Stomach smooth muscle (tissue), 2 donors: ENCODE data around the gene ATXN1.

ENCODE experiments used
- H3K27ac ChIP-seq: one replicate; pipeline ENCODE4 v1.7.0; 2013; ENCODE audit warnings: mild to moderate bottlenecking, low read length, inconsistent platforms
- H3K27me3 ChIP-seq, 2 donors: one replicate each; pipeline ENCODE4 v1.7.0; 2013; ENCODE audit warnings: low read length in 2 of 2; ENCODE audit not compliant: insufficient read depth in 2 of 2, control insufficient read depth in 1 of 2
- H3K36me3 ChIP-seq, 2 donors: one replicate each; pipeline ENCODE4 v1.7.0; 2013; ENCODE audit warnings: low read length in 2 of 2; ENCODE audit not compliant: control insufficient read depth in 2 of 2, insufficient read depth in 2 of 2
- H3K4me1 ChIP-seq: one replicate; pipeline ENCODE4 v1.7.0; 2013; ENCODE audit warnings: low read length; ENCODE audit not compliant: control insufficient read depth, insufficient read depth
- H3K4me3 ChIP-seq, 2 donors: one replicate each; pipeline ENCODE4 v1.7.0; 2013; ENCODE audit warnings: low read length in 2 of 2
- H3K9ac ChIP-seq, 2 donors: one replicate each; pipeline ENCODE4 v1.7.0; 2013; ENCODE audit warnings: low read length in 2 of 2, mild to moderate bottlenecking in 1 of 2
- H3K9me3 ChIP-seq, 2 donors: one replicate each; pipeline ENCODE4 v1.7.0; 2013; ENCODE audit warnings: low read length in 2 of 2; ENCODE audit not compliant: control insufficient read depth in 2 of 2
- donor health status: healthy.
- donor health status: Pancreatic carcinoma.

Gene ATXN1

GRCh38 chr6:16759646-16760515 lies 1.4 kb downstream of the ATXN1 start:
- H3K9me3 ChIP-seq: no peaks in the 10 kb centered on the region
- no peaks in the 10 kb centered on the region for H3K27me3 ChIP-seq
- peaks cover 30% of the 10 kb centered on the region for H3K4me1 ChIP-seq
- no peaks in the 10 kb centered on the region for H3K36me3 ChIP-seq
- peak overlapping the region; percentile 88 to 92 for H3K4me3 ChIP-seq
- H3K27ac ChIP-seq: peak overlapping the region; percentile 97
- H3K9ac ChIP-seq: peak overlapping the region; percentile 91 to 93

- Histone ChIP-seq H3K9me3 (no peaks in the 10 kb centered on the region), H3K36me3 (no peaks in the 10 kb centered on the region), H3K4me1 (peaks cover 33% of the 10 kb centered on the region), H3K27ac (peak overlapping the region; percentile 97), H3K4me3 (peak overlapping the region; percentile 88 to 92), H3K27me3 (no peaks in the 10 kb centered on the region), H3K9ac (peak overlapping the region; percentile 91 to 93)
Observed at GRCh38 chr6:16759181-16759645, 2.0 kb downstream of the ATXN1 start.

DNA sequence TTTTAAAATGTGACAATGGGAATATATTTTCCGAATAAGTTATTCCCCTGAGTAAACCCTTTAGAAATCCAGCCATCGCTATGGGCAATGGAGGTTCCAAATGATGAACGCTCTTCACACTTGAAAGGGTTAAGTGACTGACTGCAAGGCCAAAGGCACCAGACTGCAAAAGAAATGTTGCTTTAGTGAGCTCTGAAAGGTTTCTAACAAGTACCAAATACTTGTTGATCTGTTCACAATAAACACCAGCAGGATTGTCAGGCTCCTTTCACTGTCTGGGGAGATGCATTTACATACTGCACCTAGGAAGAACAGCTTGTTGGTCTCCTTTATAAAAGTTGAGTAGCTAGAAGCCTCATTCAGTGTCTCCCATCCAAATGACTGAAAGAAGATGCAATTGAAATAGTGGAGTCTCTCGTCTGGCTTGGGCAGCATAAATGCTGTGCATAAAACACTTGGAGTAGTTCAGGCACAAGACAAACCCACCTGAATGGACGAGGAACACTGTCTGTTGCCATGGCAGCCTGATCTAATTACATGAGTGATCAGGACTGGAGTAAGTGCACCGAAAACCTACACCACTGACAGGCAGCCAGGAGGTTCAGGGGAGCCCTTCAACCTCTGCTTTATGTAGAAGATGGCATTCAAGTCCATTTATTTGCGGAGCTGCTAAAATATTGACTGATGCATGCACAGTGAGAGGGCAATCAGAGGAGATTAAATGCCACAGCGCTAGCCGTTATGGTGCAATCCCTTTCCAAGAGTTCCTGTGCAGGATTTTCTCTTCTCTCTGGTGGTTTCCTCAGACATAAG lies 2.9 kb downstream of the ATXN1 start:
- Histone ChIP-seq H3K27ac (no peak overlapping the region), H3K4me3 (peak overlapping the region; percentile 88 to 92)

GRCh38 chr6:16757332-16757731 lies 3.9 kb downstream of the ATXN1 start:
- no peak overlapping the region for H3K27ac ChIP-seq
- H3K4me3 ChIP-seq: no peak overlapping the region
- H3K36me3 ChIP-seq: no peaks in the 10 kb centered on the region
- H3K27me3 ChIP-seq: no peaks in the 10 kb centered on the region
- peaks cover 36% of the 10 kb centered on the region for H3K4me1 ChIP-seq
- H3K9ac ChIP-seq: no peak overlapping the region
- H3K9me3 ChIP-seq: no peaks in the 10 kb centered on the region

More for the DNA sequence above, 2.9 kb downstream of the ATXN1 start:
- Histone ChIP-seq H3K9me3 (no peaks in the 10 kb centered on the region), H3K36me3 (no peaks in the 10 kb centered on the region), H3K4me1 (peaks cover 34% of the 10 kb centered on the region), H3K27me3 (no peaks in the 10 kb centered on the region), H3K9ac (peak overlapping the region in 1 of 2 donors; percentile 13)

GRCh38 chr6:16756660-16757255 lies 4.5 kb downstream of the ATXN1 start:
- H3K36me3 ChIP-seq: peaks cover 0 to 2% of the 10 kb centered on the region in 2 donors
- no peaks in the 10 kb centered on the region for H3K27me3 ChIP-seq
- no peak overlapping the region for H3K27ac ChIP-seq
- peaks cover 32% of the 10 kb centered on the region for H3K4me1 ChIP-seq
- H3K9ac ChIP-seq: no peak overlapping the region
- H3K4me3 ChIP-seq: no peak overlapping the region
- no peaks in the 10 kb centered on the region for H3K9me3 ChIP-seq

DNA sequence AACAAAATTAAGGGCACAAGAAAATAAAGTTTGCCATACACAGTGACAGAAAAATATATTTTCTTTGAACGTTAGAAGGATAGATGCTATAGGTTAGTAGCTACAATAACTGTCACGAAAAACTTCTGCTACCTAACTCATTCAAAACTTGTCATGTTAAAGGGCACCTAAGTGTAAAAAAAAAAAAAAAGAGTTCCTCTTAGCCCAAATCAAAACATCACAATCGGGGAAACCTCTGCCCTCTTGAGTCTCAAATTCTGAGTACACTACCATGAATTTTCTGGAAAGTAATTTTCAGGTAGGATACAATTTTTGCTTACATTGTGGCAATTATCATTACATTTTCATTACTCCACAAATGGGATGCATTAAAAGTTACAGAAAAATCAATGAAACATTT lies 5.7 kb downstream of the ATXN1 start:
- H3K9me3 ChIP-seq: no peaks in the 10 kb centered on the region
- no peak overlapping the region for H3K9ac ChIP-seq
- peaks cover 32% of the 10 kb centered on the region for H3K4me1 ChIP-seq
- no peaks in the 10 kb centered on the region for H3K27me3 ChIP-seq
- H3K27ac ChIP-seq: no peak overlapping the region
- peaks cover 0 to 4% of the 10 kb centered on the region in 2 donors for H3K36me3 ChIP-seq
- H3K4me3 ChIP-seq: no peak overlapping the region

DNA sequence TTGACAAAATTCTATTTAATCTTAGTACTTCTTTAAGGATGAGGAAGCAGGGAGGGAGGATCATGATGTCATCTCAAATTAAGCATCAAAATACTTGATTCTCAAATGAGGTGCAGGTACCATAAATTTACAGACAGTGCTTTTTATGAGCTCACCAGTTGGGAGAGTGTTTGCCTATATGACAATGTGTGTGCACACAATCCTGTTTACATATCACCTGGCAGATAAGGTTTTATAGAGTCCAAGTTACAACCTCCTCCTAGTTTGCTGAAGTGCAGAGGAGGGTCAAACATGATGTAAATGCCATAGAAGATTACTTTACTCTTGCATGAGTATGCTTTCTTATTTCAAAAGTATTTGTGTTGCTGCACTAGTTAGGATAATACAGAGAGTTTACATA lies 6.4 kb downstream of the ATXN1 start:
- Histone ChIP-seq H3K9me3 (no peaks in the 10 kb centered on the region), H3K27me3 (no peaks in the 10 kb centered on the region), H3K4me3 (no peak overlapping the region), H3K27ac (no peak overlapping the region), H3K9ac (no peak overlapping the region), H3K4me1 (peaks cover 32% of the 10 kb centered on the region), H3K36me3 (peaks cover 0 to 4% of the 10 kb centered on the region in 2 donors)

- Histone ChIP-seq H3K9ac (no peak overlapping the region), H3K36me3 (peaks cover 0 to 4% of the 10 kb centered on the region in 2 donors), H3K4me1 (peaks cover 34% of the 10 kb centered on the region), H3K27me3 (no peaks in the 10 kb centered on the region), H3K4me3 (no peak overlapping the region), H3K27ac (no peak overlapping the region), H3K9me3 (no peaks in the 10 kb centered on the region)
Observed at GRCh38 chr6:16754274-16754673, 7.0 kb downstream of the ATXN1 start.

GRCh38 chr6:16753341-16753740 lies 7.9 kb downstream of the ATXN1 start:
- Histone ChIP-seq H3K27ac (no peak overlapping the region), H3K36me3 (peaks cover 0 to 4% of the 10 kb centered on the region in 2 donors), H3K9ac (no peak overlapping the region), H3K9me3 (no peaks in the 10 kb centered on the region), H3K27me3 (no peaks in the 10 kb centered on the region), H3K4me1 (peaks cover 29% of the 10 kb centered on the region), H3K4me3 (no peak overlapping the region)

DNA sequence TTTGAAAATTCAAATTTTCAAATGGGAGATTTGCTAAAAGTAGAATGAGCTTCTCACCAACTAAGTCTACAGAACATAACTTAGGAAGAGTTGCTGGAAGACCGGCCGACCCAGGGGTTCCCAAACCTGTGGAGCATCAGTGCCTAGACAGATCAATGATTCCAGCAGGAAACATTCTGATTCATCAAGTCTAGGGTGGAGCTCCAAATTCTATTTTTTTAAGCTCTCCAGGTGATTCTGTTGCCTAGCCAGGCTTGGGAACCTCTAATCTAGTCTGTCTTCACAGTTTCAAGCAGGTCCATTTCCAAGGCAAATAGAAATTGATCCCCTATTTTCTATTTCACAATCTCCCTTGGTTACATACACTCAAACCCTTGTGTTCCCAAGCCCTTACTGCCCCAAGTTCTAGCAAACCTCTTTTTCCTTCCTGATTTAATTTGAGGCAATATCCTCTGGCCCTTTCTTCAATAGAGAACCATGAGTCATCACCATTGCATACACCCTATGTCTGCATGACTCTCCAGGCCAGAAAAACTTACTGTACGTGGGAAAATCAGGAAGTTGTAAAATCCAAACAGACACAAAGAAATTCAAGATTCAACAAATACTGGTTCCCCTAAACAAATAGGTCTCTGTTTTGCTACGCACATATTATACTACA lies 8.9 kb downstream of the ATXN1 start:
- peaks cover 32% of the 10 kb centered on the region for H3K4me1 ChIP-seq
- H3K9me3 ChIP-seq: no peaks in the 10 kb centered on the region
- H3K4me3 ChIP-seq: no peak overlapping the region
- no peaks in the 10 kb centered on the region for H3K27me3 ChIP-seq
- H3K36me3 ChIP-seq: peaks cover 0 to 6% of the 10 kb centered on the region in 2 donors
- no peak overlapping the region for H3K9ac ChIP-seq
- no peak overlapping the region for H3K27ac ChIP-seq
